ENCODE measurements around the gene KRTAP10-8.
"Not testable (repeated sequence)": the region's sequence is repeated elsewhere in the genome, so short reads cannot be mapped to it uniquely, and the experiment has no call there.

The KRTAP10-8 gene

GRCh38 chr21:44612029-44612486, at the start of gene KRTAP10-8:
TSS of gene KRTAP10-8 (plus strand) at chr21:44612079. CDS start at chr21:44612101, 22 bp downstream.
- no peak for DNase-seq (ENCODE audit: low spot score)

- DNase-seq (ENCODE audit: low spot score): no peak
These were observed 47.8 kb upstream of the KRTAP10-8 start for GRCh38 chr21:44564099-44564498.

GRCh38 chr21:44564886-44565598, 46.8 kb upstream of the KRTAP10-8 start:
- no peak for DNase-seq (ENCODE audit: low spot score)

- no peak for DNase-seq (ENCODE audit: low spot score)
These were observed 45.5 kb upstream of the KRTAP10-8 start for GRCh38 chr21:44566403-44566802.

- no peak for DNase-seq (ENCODE audit: low spot score)
These were observed 44.3 kb upstream of the KRTAP10-8 start for GRCh38 chr21:44567481-44568171.

- no peak for DNase-seq (ENCODE audit: low spot score)
These were observed 43.6 kb upstream of the KRTAP10-8 start for GRCh38 chr21:44568261-44568660.

- no peak for DNase-seq (ENCODE audit: low spot score)
These were observed 43.0 kb upstream of the KRTAP10-8 start for GRCh38 chr21:44568667-44569556.

GRCh38 chr21:44569861-44570517, 41.9 kb upstream of the KRTAP10-8 start:
- DNase-seq (ENCODE audit: low spot score): no peak

GRCh38 chr21:44571296-44571695, 40.6 kb upstream of the KRTAP10-8 start:
- no peak for DNase-seq (ENCODE audit: low spot score)

- DNase-seq (ENCODE audit: low spot score): no peak
These were observed 39.8 kb upstream of the KRTAP10-8 start for GRCh38 chr21:44571844-44572782.

- peak; percentile 30 for DNase-seq (ENCODE audit: low spot score)
These were observed 38.8 kb upstream of the KRTAP10-8 start for GRCh38 chr21:44572959-44573583.

- not testable (repeated sequence) for DNase-seq (ENCODE audit: low spot score)
These were observed 38.0 kb upstream of the KRTAP10-8 start, which contains the start of gene KRTAP10-4 for GRCh38 chr21:44573630-44574456. TSS of gene KRTAP10-4 (plus strand) at chr21:44573729. CDS start at chr21:44573759, 30 bp downstream.

- no peak for DNase-seq (ENCODE audit: low spot score)
These were observed 37.2 kb upstream of the KRTAP10-8 start for GRCh38 chr21:44574457-44575306.

- no peak for DNase-seq (ENCODE audit: low spot score)
These were observed 36.4 kb upstream of the KRTAP10-8 start for GRCh38 chr21:44575307-44576024.

- no peak for DNase-seq (ENCODE audit: low spot score)
These were observed 35.9 kb upstream of the KRTAP10-8 start for GRCh38 chr21:44576025-44576420.

- DNase-seq (ENCODE audit: low spot score): no peak
These were observed 33.4 kb upstream of the KRTAP10-8 start for GRCh38 chr21:44578371-44579055.
